ENCODE results near the gene CASP5. TPM values are rescaled to one million over a fixed set of nuclear protein-coding genes. Genes with fewer than 3 reads are reported as not detected.

The CASP5 gene
- total and polyA plus RNA-seq, 2 of the 4 experiments (the other 2 are of a cell fraction) = not detected

DNA sequence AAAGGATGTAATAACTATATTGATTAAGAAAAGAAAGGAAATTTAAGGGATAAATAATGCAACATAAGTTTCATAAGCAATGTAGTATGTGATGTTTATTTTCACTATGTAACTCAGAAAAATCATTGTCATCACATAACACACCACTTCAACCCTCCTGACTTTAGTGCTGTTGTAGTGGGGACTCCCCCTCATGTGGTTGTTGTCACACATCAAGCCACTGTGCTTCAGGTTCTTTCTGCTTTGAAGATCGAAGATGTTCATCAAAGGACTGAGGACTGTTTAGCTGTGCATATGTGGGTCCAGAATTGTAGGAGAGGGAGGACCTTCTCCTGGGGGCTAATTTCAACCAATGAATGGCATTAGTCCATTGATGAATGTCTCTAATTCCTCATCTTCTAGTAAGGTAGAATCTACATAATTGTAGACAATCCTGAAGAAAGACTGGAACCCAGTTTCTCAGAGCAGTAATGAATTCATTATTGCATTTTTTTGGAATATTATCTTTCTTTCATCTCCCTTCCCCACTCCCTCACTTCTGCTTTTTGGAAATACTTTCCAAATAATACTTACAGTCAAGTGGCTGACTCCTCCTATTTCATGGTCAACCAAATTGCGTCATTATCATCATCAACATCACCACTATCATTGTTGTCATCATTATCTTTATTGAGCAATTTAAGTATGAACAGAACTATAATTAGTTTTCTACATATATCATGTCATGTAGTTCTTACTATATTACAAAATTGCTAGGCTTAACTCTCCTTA, 31.9 kb upstream of the CASP5 start:
- POLR2A ChIA-PET (ENCODE audit: unreplicated experiment) = no interaction called here
- no peak for ATAC-seq (ENCODE audit: low read depth)
- intact Hi-C loops (cut with micrococcal nuclease) = no loop called here
- Histone ChIP-seq H3K27me3 (ENCODE audit: control insufficient read depth, insufficient read depth, low read length) (no peaks in the 10 kb centered on the region), H2BK5ac (ENCODE audit: low read depth, low read length, poor library complexity, severe bottlenecking) (no peak overlapping the region), H3K79me1 (ENCODE audit: low read depth in 1 of 2, low read length in 2 of 2) (no peaks in the 10 kb centered on the region), H2BK20ac (ENCODE audit: low read depth, low read length) (no peak overlapping the region), H3K56ac (ENCODE audit: extremely low read depth, insufficient read depth, low read length) (no peak overlapping the region), H3K4me2 (ENCODE audit: low read depth, low read length) (no peak overlapping the region), H3K36me3 (ENCODE audit: control insufficient read depth, insufficient read depth, low read length) (no peaks in the 10 kb centered on the region), H3K4me3 (ENCODE audit: insufficient read depth, low read depth, low read length) (no peak overlapping the region), H3K18ac (ENCODE audit: low read depth, low read length) (no peak overlapping the region), H2BK15ac (ENCODE audit: low read depth, low read length) (no peak overlapping the region), H3K23ac (ENCODE audit: low read depth, low read length) (no peak overlapping the region), H3K4ac (ENCODE audit: low read depth, low read length) (no peak overlapping the region), H3K9me1 (ENCODE audit: insufficient read depth, low read length) (no peaks in the 10 kb centered on the region), H3K27ac (ENCODE audit: insufficient read depth, low read length) (no peak overlapping the region), H2AK5ac (ENCODE audit: low read depth, low read length) (no peak overlapping the region), H2AK9ac (replicated peaks; ENCODE audit: low read depth, low read length, poor library complexity) (no peak overlapping the region), H4K20me1 (ENCODE audit: insufficient read depth, low read length) (no peaks in the 10 kb centered on the region), H3K9ac (ENCODE audit: low read depth, low read length) (no peak overlapping the region), H2AFZ (replicated peaks; ENCODE audit: low read length, poor library complexity) (no peak overlapping the region), H4K8ac (ENCODE audit: low read depth in 2 of 2, low read length in 2 of 2) (no peak overlapping the region), H4K91ac (ENCODE audit: insufficient read depth, low read depth, low read length) (no peak overlapping the region), H2BK120ac (ENCODE audit: low read depth, low read length) (no peak overlapping the region), H3K14ac (replicated peaks; ENCODE audit: low read depth, low read length) (no peak overlapping the region), H4K5ac (ENCODE audit: low read depth, low read length) (no peak overlapping the region), H3K9me3 (ENCODE audit: control insufficient read depth, insufficient read depth, low read length) (no peaks in the 10 kb centered on the region), H3K4me1 (ENCODE audit: control insufficient read depth, insufficient read depth, low read length) (no peaks in the 10 kb centered on the region)
- WGBS, 2 experiments (ENCODE audit: extremely low coverage in 2 of 2, insufficient read length in 1 of 2) = no CpG with 5 or more reads among the region's 2 CpGs
- CTCF ChIA-PET = no interaction called here
- no peak for TF ChIP-seq ELK1 (IDR thresholded peaks at IDR 0.05; ENCODE audit: borderline replicate concordance, low read depth, low read length)
- in situ Hi-C loops (cut with MboI; ENCODE audit: low sequenced_read_pairs) = no loop called here
- DNase-seq = no peak
- dilution Hi-C loops (cut with HindIII; ENCODE audit: low sequenced_read_pairs, unreplicated experiment) = no loop called here
- no TSS peak for BruUV-seq (replicated peaks)

Measured in IMR-90 (cell line).